Measurements from ENCODE around the gene COL21A1.

The COL21A1 gene

DNA sequence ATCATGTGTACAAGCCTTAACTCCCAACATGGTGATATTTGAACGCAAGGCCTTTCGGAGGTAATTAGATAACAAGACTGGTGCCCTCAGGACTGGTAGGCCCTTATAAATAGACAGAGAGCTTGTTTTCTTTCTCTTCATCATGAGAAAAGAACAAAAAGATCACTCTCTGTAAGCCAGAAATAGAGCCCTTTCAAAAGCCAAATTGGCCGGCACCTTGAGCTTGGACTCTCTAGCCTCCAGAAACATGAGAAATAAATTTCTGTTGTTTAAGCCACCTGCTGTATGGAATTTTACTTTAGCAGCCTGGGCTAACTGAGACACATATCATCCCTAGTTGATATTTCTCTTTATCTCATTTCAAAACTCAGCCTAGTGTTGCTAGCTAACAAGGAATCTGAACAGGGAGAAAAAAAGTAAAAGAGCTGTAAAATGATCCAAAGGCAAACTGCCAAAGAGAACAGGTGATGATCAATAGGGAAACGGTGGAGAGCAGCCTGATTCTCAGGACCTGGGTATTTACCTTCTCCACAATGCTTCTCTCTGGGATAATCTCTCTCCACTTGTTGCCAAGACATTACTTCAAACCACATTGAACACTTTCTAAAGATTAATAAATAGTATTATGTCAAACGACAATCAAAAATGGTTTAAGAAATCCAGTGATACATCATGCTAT, 6.1 kb downstream of the COL21A1 start:
- no peak overlapping the region for H3K4me3 ChIP-seq (ENCODE audit: low read depth, low read length)
- DNase-seq (ENCODE audit: low read depth): no peak
- TF ChIP-seq, protein P1, sequence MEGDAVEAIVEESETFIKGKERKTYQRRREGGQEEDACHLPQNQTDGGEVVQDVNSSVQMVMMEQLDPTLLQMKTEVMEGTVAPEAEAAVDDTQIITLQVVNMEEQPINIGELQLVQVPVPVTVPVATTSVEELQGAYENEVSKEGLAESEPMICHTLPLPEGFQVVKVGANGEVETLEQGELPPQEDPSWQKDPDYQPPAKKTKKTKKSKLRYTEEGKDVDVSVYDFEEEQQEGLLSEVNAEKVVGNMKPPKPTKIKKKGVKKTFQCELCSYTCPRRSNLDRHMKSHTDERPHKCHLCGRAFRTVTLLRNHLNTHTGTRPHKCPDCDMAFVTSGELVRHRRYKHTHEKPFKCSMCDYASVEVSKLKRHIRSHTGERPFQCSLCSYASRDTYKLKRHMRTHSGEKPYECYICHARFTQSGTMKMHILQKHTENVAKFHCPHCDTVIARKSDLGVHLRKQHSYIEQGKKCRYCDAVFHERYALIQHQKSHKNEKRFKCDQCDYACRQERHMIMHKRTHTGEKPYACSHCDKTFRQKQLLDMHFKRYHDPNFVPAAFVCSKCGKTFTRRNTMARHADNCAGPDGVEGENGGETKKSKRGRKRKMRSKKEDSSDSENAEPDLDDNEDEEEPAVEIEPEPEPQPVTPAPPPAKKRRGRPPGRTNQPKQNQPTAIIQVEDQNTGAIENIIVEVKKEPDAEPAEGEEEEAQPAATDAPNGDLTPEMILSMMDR (IDR thresholded peaks at IDR 0.05; ENCODE audit: insufficient read depth, low read depth, low read length, missing control alignments): no peak

DNA sequence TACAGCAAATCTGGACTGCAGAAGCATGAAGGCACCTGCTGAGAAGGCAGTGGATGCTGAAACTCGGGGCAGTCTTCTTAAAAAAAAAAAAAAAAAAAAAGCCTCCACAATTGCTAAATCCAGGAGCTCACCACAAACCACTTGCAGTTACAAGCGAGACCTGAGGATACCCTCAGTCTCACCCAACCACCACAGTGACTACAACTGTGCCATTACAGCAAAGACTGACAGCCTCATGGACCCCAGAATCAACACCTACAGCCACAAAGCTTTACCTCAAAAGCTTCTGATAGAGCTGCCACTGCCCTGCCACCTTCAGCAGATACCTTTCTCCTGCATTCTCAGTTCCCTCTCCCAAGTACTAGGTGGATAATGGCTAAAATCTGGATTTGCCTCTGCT, 9.0 kb downstream of the COL21A1 start:
- no peak overlapping the region for H3K4me3 ChIP-seq (ENCODE audit: low read depth, low read length)
- TF ChIP-seq, protein P1 (IDR thresholded peaks at IDR 0.05; ENCODE audit: insufficient read depth, low read depth, low read length, missing control alignments): no peak
- DNase-seq (ENCODE audit: low read depth): no peak

DNA sequence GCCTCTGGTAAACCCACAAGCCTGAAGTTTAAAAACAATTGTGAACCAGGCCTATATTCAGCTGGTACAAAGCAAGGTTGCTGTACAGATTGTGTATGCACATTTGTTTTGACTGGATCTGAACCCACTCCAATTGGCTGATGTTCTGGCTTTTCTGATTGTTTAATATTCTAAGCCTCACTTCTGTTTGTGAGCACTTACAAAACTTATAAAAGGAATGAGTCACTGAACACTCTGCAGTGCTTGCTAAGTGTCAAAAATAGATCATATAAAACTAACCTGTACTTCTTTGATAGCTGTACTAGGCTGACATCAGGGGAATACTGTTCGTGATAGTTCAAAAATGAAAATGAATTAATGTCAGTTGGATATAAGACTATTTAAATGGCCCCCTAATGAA, 12.1 kb downstream of the COL21A1 start:
- DNase-seq (ENCODE audit: low read depth): no peak
- TF ChIP-seq, protein P1 (IDR thresholded peaks at IDR 0.05; ENCODE audit: insufficient read depth, low read depth, low read length, missing control alignments): no peak
- no peak overlapping the region for H3K4me3 ChIP-seq (ENCODE audit: low read depth, low read length)

DNA sequence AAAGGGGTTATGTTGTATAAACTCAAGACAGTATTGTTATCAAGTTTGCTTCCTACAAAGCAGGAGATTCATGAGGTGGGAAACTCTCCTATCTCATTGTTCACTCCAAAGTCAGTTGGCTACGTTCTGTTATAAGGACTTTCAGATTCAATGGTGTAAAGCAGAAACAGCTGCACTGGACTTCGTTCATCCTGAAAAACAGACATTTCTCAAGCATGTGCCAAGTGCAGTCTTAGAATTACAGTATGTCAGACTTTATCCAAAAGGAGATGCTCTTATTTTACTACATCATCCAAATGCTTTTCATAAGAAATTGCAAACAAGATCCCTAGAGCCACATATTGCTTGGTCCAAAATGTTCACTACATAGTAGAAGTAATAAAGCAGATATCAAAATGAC, 14.9 kb downstream of the COL21A1 start:
- TF ChIP-seq, protein P1 (IDR thresholded peaks at IDR 0.05; ENCODE audit: insufficient read depth, low read depth, low read length, missing control alignments): no peak
- no peak overlapping the region for H3K4me3 ChIP-seq (ENCODE audit: low read depth, low read length)
- DNase-seq (ENCODE audit: low read depth): no peak

DNA sequence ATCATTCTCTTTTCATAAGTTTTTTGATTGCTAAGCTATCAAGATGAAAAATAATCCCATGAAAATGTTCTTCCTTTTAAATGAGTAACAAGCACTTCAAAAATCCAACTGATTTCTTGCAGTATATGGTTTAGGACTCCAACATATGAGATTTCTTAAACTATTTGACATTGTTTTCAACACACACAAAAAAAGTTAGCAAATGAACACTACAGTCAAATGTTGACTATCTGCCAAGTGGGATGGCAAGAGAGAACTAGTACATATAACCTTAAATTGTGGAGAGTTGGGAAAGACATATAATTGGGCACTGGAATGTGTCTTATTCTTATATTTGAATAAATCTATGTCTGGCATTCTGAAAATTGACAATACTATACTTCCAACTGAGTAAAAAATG, 15.6 kb downstream of the COL21A1 start:
- DNase-seq (ENCODE audit: low read depth): no peak
- no peak overlapping the region for H3K4me3 ChIP-seq (ENCODE audit: low read depth, low read length)
- TF ChIP-seq, protein P1 (IDR thresholded peaks at IDR 0.05; ENCODE audit: insufficient read depth, low read depth, low read length, missing control alignments): no peak

GRCh38 chr6:56230976-56231566, 16.3 kb downstream of the COL21A1 start:
- H3K4me3 ChIP-seq (ENCODE audit: low read depth, low read length): no peak overlapping the region
- TF ChIP-seq, protein P1 (IDR thresholded peaks at IDR 0.05; ENCODE audit: insufficient read depth, low read depth, low read length, missing control alignments): no peak
- DNase-seq (ENCODE audit: low read depth): no peak

Data from GM12865 (cell line).